HG03039 (cell line): ENCODE results near the gene DIAPH3.

Experiments used
- ATAC-seq: cut with Tn5 transposase; IDR thresholded peaks from one replicate; pipeline ENCODE4 v1.9.1; 2021; ENCODE audit warnings: mild to moderate bottlenecking, moderate library complexity; ENCODE audit not compliant: unreplicated experiment

The DIAPH3 gene

GRCh38 chr13:59880468-59880867 lies 283.3 kb downstream of the DIAPH3 start:
- no peak for ATAC-seq

DNA sequence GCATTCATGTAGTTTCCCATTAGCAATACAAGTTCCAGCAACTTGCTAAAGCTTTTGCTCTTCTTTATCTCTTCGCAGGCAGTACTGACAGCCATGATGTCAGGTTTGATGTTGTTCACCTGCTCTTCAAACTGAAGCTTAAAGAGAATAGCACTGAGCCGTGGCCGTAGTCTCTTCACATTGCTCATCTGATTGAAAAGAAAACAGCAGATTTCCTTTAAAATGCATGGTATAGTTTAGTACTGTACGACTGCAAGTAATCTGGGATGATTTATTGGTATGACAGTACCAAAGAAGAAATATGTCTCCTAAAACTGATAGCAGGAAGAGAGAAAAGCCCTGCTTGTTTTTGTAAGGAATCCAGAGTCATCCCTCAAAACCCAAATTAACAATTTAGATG lies 284.4 kb downstream of the DIAPH3 start:
- no peak for ATAC-seq

- ATAC-seq, result no peak
Measured at GRCh38 chr13:59877933-59878332, 285.8 kb downstream of the DIAPH3 start.

DNA sequence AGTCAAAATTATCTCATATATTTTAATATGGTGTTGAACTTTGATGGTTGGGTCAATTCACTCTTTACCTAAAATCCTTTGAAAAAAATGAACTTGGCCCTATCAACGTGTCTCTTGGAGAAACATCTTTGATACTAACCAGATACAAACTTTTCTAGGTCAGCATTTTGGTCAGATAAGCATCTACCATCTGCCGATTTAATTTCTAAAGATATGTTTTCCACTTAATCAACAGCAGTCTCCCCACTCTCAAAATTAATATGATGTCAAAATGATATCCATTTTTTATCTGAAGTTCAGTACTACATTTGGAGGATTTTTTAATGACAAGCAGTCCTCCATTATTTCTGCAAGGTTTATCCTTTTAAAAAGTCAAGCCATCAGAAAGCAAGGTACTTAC lies 288.8 kb downstream of the DIAPH3 start:
- ATAC-seq, result no peak

DNA sequence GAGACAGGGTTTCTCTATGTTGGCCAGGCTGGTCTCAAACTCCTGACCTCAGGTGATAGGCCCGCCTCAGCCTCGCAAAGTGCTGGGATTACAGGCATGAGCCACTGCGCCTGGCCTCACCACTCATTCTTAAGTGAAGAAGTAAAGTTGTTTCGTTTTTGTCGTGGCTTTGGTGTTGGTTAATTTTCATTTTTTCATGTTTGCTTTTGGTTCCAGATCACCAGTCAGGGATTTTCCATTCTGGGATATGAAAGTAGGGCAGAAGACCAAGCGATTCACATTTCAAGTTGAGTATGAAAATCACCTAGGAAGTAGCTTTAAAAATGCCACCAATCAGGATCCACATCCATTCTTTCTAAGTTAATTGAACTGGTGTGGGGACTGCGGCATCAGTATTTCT lies 289.9 kb downstream of the DIAPH3 start:
- no peak for ATAC-seq

- ATAC-seq, result no peak
Measured at GRCh38 chr13:59873309-59873708, 290.4 kb downstream of the DIAPH3 start.

DNA sequence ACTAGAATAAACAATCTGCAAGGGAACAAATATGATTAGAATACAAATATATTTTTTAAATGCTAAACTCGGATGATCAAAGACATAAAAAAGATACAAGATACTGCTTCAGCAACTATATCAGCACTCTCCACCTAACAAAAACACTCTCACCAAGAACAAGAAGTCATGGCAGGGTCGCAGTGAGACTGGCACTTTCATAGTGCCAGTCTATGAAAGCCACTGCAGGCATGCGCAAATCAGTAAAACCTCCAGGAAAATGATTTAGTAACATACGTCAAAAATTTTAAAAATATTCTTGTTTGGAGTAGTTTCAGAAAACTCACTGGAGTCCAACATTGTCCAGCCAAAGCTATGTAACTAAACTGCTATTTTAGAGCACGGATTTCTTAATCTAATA lies 295.9 kb downstream of the DIAPH3 start:
- no peak for ATAC-seq

- no peak for ATAC-seq
Measured at GRCh38 chr13:59865398-59865797, 298.3 kb downstream of the DIAPH3 start.

DNA sequence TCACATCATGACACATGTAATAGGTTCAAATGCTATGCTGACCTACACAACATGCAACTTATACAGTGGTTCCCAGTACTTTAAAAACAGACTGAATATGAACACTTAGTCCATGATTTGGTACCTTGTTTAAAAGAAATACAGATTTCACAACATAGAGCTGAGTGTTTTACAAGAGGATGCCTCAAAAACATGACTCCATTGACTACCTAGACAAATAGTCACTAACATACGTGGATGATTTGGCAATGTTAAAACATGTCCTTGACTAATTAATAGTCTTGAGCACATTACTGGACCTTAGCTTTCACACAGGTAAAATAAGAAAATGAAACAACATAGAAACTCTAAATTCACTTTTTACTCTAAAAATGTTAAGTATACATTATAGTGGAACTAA lies 300.1 kb downstream of the DIAPH3 start:
- ATAC-seq, result no peak

DNA sequence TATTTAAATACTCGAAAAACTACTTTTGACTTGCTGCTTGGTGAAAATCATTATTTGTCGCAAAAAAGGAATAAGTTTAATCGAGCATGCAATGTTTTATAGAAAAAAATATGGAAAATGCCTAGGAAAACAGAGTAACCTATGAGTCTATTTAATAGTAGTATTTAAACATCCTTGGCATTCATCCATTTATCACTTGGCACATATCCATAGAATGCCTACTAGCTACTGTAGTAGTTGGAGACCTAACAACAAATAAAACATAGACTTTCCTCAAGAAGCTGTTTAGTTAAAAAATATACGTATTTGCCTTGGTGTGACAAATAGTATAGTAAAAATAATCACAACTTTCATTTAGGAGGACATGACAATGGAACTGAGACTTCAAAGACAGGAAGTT lies 302.1 kb downstream of the DIAPH3 start:
- no peak for ATAC-seq

GRCh38 chr13:59856281-59856810 lies 307.4 kb downstream of the DIAPH3 start:
- ATAC-seq, result no peak

DNA sequence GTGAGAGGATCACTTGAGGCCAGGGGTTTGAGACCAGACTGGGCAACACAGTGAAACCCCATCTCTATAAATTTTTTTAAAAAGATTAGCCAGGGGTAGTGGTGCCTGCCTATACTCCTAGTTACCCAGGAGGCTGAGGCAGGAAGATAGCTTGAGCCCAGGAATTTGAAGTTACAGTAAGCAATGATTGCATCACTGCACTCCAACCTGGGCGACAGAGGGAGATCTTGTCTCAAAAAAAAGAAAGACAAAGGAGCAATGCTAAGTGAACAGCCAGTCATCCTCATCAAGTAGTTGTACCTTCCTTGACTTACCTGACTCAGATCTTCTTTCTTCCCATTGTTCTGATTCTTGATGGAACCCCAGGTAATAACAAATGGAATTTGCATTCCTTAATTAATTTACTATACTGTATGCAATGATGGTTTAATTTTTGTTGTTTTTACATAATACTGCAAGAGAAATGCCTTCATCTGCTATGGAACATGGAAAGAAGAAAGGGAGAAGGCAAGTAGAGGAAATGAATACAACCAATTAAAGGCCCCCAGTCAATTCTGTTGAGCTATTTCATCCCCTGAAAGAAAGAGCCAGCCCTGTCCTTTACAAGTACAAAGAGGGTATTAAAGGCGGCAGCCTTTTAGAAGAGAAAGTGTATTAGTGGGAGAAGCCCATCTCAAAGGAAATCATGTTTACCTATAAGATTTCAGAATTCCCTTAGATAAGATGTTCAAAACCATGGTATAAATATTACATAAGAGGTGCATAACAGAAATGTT lies 316.7 kb downstream of the DIAPH3 start:
- ATAC-seq, result no peak

- no peak for ATAC-seq
Measured at GRCh38 chr13:59843040-59843439, 320.7 kb downstream of the DIAPH3 start.

DNA sequence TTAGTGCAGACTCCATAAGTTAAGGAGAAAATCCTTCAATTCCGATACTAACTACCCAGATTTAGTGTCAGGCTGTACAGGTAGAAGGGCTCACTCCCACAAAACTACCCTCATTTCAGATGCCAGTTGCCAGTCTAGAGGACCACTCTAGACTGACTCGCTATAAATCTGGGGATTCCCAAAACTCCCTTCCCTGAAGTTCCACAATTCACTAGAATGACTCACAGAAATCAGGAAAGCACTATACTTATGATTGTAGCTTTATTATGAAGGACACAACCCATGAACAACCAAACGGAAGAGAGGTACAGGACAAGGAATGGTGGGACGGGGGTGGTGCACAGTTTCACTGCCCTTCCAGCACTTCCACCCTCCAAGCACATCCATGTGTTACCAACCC lies 321.2 kb downstream of the DIAPH3 start:
- no peak for ATAC-seq

DNA sequence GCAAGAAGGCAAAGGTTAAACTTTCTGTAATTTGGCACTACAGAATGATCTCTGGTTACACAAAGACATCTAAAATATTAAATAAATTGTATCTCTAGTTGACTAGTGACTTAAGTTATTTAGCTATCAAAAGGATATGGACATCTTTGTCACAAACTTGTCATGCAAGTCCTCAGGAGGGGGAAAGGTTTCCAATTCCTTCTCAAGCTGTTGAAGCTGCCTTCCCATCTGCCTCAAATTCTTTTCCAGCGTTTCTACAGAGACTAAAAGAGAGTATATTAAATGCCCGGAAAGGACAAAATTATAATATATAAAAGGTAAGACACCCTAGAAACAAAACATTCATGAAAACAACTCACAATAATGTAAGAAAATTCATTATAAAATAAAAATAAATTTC lies 324.5 kb downstream of the DIAPH3 start:
- no peak for ATAC-seq

GRCh38 chr13:59837101-59837500 lies 326.6 kb downstream of the DIAPH3 start:
- ATAC-seq, result no peak

GRCh38 chr13:59835569-59835968 lies 328.2 kb downstream of the DIAPH3 start:
- no peak for ATAC-seq

DNA sequence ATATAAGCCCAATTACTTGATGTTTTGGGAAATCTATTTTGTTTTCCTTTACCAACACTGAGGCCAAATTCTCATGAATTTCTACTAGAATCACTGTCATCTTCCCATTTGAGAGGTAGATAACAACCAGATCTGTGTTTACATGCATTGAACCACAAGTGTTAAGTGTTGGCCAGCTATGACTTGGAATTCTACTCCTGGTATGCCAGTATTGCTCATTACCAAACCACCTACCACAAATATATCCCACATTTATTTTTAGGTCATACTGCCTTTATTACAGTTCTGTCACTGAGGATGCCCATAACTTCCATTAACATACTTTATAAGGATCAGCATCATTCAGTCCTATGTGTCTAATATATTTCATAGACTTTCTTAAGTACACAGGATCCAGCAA lies 328.9 kb downstream of the DIAPH3 start:
- no peak for ATAC-seq

DNA sequence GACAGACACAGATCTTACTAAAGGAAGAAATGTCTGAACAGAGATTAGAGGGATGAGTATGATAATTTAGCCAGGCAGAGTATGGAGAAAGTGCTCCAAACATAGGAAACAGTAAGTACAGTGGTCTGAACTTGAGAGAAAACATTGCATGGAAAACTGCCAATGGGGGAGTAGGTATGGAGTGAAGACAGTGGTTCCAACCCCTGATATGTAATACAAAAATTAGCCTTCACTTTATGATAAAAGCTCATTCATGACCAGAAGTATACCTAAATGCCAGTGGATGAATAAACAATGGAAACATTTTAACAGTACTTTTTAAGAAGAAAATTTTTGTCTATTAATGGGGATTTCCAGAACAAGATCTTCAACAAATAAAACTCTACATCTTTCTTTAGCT lies 334.0 kb downstream of the DIAPH3 start:
- no peak for ATAC-seq

GRCh38 chr13:59823486-59823885 lies 340.2 kb downstream of the DIAPH3 start:
- ATAC-seq, result no peak

GRCh38 chr13:59809564-59809963 lies 354.2 kb downstream of the DIAPH3 start:
- ATAC-seq, result no peak

- no peak for ATAC-seq
Measured at GRCh38 chr13:59806801-59807200, 356.9 kb downstream of the DIAPH3 start.
